Putamen (tissue), 1 donor: ENCODE results near the gene GUCY1A1.

Experiments used
- DNase-seq: peaks from one replicate; pipeline ENCODE4 v3.0.0-alpha.2; 2016; ENCODE audit warnings: low spot score

GUCY1A1 gene

GRCh38 chr4:155693015-155693663 is 26.5 kb downstream of the GUCY1A1 start:
- DNase-seq, result no peak

GRCh38 chr4:155694100-155694785 is 27.6 kb downstream of the GUCY1A1 start:
- DNase-seq, result no peak

- no peak for DNase-seq
Observed at GRCh38 chr4:155696226-155696625, 29.6 kb downstream of the GUCY1A1 start.

GRCh38 chr4:155696726-155697125 is 30.1 kb downstream of the GUCY1A1 start:
- no peak for DNase-seq

GRCh38 chr4:155701827-155702226 is 35.2 kb downstream of the GUCY1A1 start:
- no peak for DNase-seq

GRCh38 chr4:155703486-155704247 is 37.0 kb downstream of the GUCY1A1 start:
- DNase-seq, result no peak

- no peak for DNase-seq
Observed at GRCh38 chr4:155704841-155705404, 38.3 kb downstream of the GUCY1A1 start.

GRCh38 chr4:155705664-155706063 is 39.0 kb downstream of the GUCY1A1 start:
- DNase-seq, result no peak

GRCh38 chr4:155706147-155706546 is 39.5 kb downstream of the GUCY1A1 start:
- DNase-seq, result no peak

GRCh38 chr4:155707251-155707650 is 40.6 kb downstream of the GUCY1A1 start:
- no peak for DNase-seq

- no peak for DNase-seq
Observed at GRCh38 chr4:155708782-155709181, 42.1 kb downstream of the GUCY1A1 start.

GRCh38 chr4:155709918-155710317 is 43.3 kb downstream of the GUCY1A1 start:
- no peak for DNase-seq

GRCh38 chr4:155711556-155711955 is 44.9 kb downstream of the GUCY1A1 start:
- no peak for DNase-seq

GRCh38 chr4:155712846-155713245 is 46.2 kb downstream of the GUCY1A1 start:
- no peak for DNase-seq

GRCh38 chr4:155713911-155714310 is 47.3 kb downstream of the GUCY1A1 start:
- no peak for DNase-seq

GRCh38 chr4:155722336-155722735 is 55.7 kb downstream of the GUCY1A1 start:
- no peak for DNase-seq

GRCh38 chr4:155722816-155723499 is 56.3 kb downstream of the GUCY1A1 start:
- no peak for DNase-seq

- no peak for DNase-seq
Observed at GRCh38 chr4:155724731-155725130, 58.1 kb downstream of the GUCY1A1 start.

- no peak for DNase-seq
Observed at GRCh38 chr4:155734065-155734464, 67.4 kb downstream of the GUCY1A1 start.

- no peak for DNase-seq
Observed at GRCh38 chr4:155734951-155735350, 68.3 kb downstream of the GUCY1A1 start.

GRCh38 chr4:155735496-155735895 is 68.8 kb downstream of the GUCY1A1 start:
- DNase-seq, result no peak

- no peak for DNase-seq
Observed at GRCh38 chr4:155738548-155738947, 71.9 kb downstream of the GUCY1A1 start.
